HG03060 (cell line): ENCODE results near the gene PXN.

Experiments used
- ATAC-seq: cut with Tn5 transposase; IDR thresholded peaks from one replicate; pipeline ENCODE4 v1.9.1; 2021; ENCODE audit warnings: low read depth, moderate number of reproducible peaks; ENCODE audit not compliant: unreplicated experiment

PXN gene

GRCh38 chr12:120181991-120182631 is 83.4 kb downstream of the PXN start:
- ATAC-seq = no peak

GRCh38 chr12:120180975-120181374 is 84.6 kb downstream of the PXN start:
- ATAC-seq = no peak

GRCh38 chr12:120175537-120175936 is 90.0 kb downstream of the PXN start:
- ATAC-seq = no peak

- peak; percentile 44 for ATAC-seq
Observed at GRCh38 chr12:120175062-120175461, 90.5 kb downstream of the PXN start.

- ATAC-seq = no peak
Observed at GRCh38 chr12:120172053-120172452, 93.5 kb downstream of the PXN start.

GRCh38 chr12:120170631-120171030 is 94.9 kb downstream of the PXN start:
- no peak for ATAC-seq

GRCh38 chr12:120169946-120170345 is 95.6 kb downstream of the PXN start:
- no peak for ATAC-seq

GRCh38 chr12:120168337-120168736 is 97.2 kb downstream of the PXN start:
- ATAC-seq = no peak

GRCh38 chr12:120167529-120168095 is 97.9 kb downstream of the PXN start:
- ATAC-seq = no peak

- no peak for ATAC-seq
Observed at GRCh38 chr12:120164293-120164692, 101.2 kb downstream of the PXN start.

GRCh38 chr12:120162763-120163162 is 102.8 kb downstream of the PXN start:
- no peak for ATAC-seq

- ATAC-seq = no peak
Observed at GRCh38 chr12:120161852-120162251, 103.7 kb downstream of the PXN start.
